ENCODE results near the gene TCF7L1.

TCF7L1 gene

GRCh38 chr2:85164145-85164569 is 31.0 kb downstream of the TCF7L1 start:
- peak; percentile 71 for DNase-seq

GRCh38 chr2:85165088-85165690 is 32.0 kb downstream of the TCF7L1 start:
- DNase-seq = no peak

GRCh38 chr2:85166021-85166420 is 32.8 kb downstream of the TCF7L1 start:
- no peak for DNase-seq

- DNase-seq = no peak
Observed at GRCh38 chr2:85167479-85167878, 34.3 kb downstream of the TCF7L1 start.

GRCh38 chr2:85168942-85169341 is 35.8 kb downstream of the TCF7L1 start:
- DNase-seq = no peak

- no peak for DNase-seq
Observed at GRCh38 chr2:85169581-85169980, 36.4 kb downstream of the TCF7L1 start.

GRCh38 chr2:85170938-85171475 is 37.8 kb downstream of the TCF7L1 start:
- DNase-seq = no peak

GRCh38 chr2:85171916-85172315 is 38.7 kb downstream of the TCF7L1 start:
- no peak for DNase-seq

GRCh38 chr2:85173909-85174308 is 40.7 kb downstream of the TCF7L1 start:
- DNase-seq = no peak

GRCh38 chr2:85174943-85175342 is 41.8 kb downstream of the TCF7L1 start:
- DNase-seq = no peak

GRCh38 chr2:85175369-85176299 is 42.4 kb downstream of the TCF7L1 start:
- no peak for DNase-seq

GRCh38 chr2:85177031-85177824 is 44.0 kb downstream of the TCF7L1 start:
- DNase-seq = no peak

- no peak for DNase-seq
Observed at GRCh38 chr2:85178154-85178553, 45.0 kb downstream of the TCF7L1 start.

GRCh38 chr2:85178980-85179411 is 45.8 kb downstream of the TCF7L1 start:
- DNase-seq = no peak

- peak; percentile 55 for DNase-seq
Observed at GRCh38 chr2:85179541-85179940, 46.3 kb downstream of the TCF7L1 start.

GRCh38 chr2:85180322-85181133 is 47.3 kb downstream of the TCF7L1 start:
- DNase-seq = peak; percentile 31

GRCh38 chr2:85181134-85181631 is 48.0 kb downstream of the TCF7L1 start:
- no peak for DNase-seq

GRCh38 chr2:85181844-85182456 is 48.8 kb downstream of the TCF7L1 start:
- no peak for DNase-seq

- DNase-seq = no peak
Observed at GRCh38 chr2:85183076-85183475, 49.9 kb downstream of the TCF7L1 start.

- DNase-seq = no peak
Observed at GRCh38 chr2:85183479-85183878, 50.3 kb downstream of the TCF7L1 start.

GRCh38 chr2:85184231-85184630 is 51.0 kb downstream of the TCF7L1 start:
- DNase-seq = no peak

Data from eye (tissue), 1 donor.